Activated T-cell treated with anti-CD3 and anti-CD28 coated beads for 1 hour (primary cell): Measurements from ENCODE around the gene OR51Q1.

ENCODE experiments used
- DNase-seq: peaks from one replicate; pipeline ENCODE4 v3.0.0-alpha.2; 2020; ENCODE audit warnings: low read depth

OR51Q1 gene

GRCh38 chr11:5421811-5422210, at the start of gene OR51Q1:
Gene OR51Q1 (plus strand): TSS chr11:5422111. CDS start chr11:5422201, 90 bp downstream.
- no peak for DNase-seq

- no peak for DNase-seq
Observed at GRCh38 chr11:5380740-5381342, 41.1 kb upstream of the OR51Q1 start.

- no peak for DNase-seq
Observed at GRCh38 chr11:5383576-5383975, 38.3 kb upstream of the OR51Q1 start, which contains the start of gene OR51M1. Gene OR51M1 (plus strand): TSS chr11:5383812. CDS start chr11:5389399, 5,587 bp downstream.

GRCh38 chr11:5384335-5384734, 37.6 kb upstream of the OR51Q1 start:
- DNase-seq = no peak

DNA sequence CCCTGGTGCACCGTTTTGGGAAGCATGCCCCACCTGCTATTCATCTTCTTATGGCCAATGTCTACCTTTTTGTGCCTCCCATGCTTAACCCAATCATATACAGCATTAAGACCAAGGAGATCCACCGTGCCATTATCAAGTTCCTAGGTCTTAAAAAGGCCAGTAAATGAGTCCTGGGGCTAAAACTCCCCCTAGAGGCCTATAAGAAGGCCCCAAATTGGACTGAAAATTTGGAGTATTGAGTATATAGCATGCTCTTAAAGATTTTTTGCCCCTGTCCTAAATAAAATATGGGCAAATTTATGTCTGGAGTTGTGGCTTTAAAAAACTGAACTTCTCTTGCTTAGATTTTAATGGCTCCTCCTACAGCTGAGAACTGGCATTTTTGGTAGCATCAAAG, 31.7 kb upstream of the OR51Q1 start:
- DNase-seq = no peak

DNA sequence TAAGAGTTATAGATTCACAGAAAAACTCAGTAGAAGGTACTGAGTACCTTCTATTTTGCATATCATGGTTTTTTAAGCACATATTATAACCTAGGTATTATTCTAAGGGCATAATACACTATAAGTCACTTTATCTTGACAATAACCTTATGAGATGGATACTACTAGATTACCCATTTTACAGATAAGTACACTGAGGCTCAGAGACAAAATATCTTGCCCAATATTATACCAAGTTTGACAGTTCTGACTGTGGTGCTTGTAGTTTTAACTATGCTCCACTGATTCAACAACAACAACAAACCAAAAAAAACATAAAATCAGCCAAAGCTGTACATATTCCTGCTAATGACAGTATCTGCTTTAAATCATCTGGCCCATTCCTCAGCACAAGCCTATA, 27.8 kb upstream of the OR51Q1 start:
- no peak for DNase-seq

- DNase-seq = no peak
Observed at GRCh38 chr11:5398936-5399335, 23.0 kb upstream of the OR51Q1 start.

GRCh38 chr11:5405173-5405572, 16.7 kb upstream of the OR51Q1 start:
- DNase-seq = no peak

- DNase-seq = no peak
Observed at GRCh38 chr11:5420993-5421392, 918 bp upstream of the OR51Q1 start.

DNA sequence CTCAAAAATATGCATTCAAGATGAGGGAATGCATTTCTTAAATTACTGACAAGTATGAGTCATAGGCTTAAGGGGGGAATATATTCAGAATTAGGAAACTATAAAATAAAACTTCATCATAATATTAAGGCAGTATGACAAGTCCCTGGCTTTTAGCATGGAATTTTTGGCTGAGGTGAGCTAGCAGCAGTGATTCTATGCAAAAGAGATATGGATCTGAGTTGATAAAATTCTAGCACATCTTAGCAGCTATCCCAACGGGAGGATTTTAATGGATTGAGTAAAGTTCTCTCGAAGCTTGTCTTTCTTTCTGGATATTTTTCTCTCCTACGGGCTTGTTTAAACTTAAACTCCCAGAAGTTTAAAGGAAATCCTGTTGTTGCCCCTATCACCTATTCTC, 1.2 kb downstream of the OR51Q1 start:
- DNase-seq = no peak

DNA sequence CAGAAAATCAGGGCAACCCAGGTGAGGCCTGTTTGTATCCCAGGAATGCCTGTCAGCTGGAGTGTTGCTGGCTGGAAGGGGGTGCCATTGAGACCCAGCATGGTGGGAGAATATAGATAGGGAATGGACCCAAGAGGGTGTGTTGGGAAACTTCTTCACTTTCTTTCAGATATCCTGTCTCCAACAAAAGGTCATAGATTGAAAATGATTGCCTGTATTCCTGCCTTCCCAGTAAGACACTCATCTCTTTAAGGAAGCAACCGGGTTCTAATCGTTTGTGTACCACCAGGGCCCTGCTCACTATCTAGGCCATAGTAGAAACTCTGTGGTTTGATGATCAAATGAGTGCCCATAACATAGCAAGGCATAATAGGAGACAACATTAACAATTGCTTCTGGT, 19.5 kb downstream of the OR51Q1 start, which contains the start of gene OR51I1:
Gene OR51I1, minus strand, starts transcription at position 101 of the 400 bp plus-strand sequence. Its CDS starts 0 bp downstream, at position 101.
- no peak for DNase-seq

DNA sequence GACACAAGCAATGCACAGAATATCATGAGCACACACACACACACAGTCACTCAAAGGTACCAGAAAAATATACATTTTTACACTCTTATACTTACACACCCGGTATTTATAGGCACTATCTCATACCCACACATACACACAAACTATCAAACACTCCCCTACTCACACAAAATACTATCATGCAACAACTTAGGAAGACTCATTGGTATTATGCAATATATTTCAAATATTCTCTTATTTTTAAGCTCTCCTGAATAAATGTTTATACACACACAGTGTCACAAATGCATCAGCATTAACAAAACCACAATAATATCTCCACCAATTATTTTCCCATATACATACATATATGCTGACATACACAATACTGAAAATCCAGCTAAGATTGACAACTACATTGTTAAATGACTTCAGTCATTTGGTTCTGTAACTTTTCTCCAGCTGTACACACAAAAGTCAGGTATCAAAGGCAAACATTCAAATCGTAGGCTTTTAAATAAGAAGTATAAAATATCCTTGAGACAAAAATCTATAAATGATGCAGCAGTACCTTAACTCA, 22.0 kb downstream of the OR51Q1 start:
- no peak for DNase-seq

- DNase-seq = no peak
Observed at GRCh38 chr11:5449023-5449422, 27.1 kb downstream of the OR51Q1 start, which contains the start of gene OR51I2. Gene OR51I2 (plus strand): TSS chr11:5449323. CDS start chr11:5453489, 4,166 bp downstream.

- no peak for DNase-seq
Observed at GRCh38 chr11:5449432-5449831, 27.5 kb downstream of the OR51Q1 start.

DNA sequence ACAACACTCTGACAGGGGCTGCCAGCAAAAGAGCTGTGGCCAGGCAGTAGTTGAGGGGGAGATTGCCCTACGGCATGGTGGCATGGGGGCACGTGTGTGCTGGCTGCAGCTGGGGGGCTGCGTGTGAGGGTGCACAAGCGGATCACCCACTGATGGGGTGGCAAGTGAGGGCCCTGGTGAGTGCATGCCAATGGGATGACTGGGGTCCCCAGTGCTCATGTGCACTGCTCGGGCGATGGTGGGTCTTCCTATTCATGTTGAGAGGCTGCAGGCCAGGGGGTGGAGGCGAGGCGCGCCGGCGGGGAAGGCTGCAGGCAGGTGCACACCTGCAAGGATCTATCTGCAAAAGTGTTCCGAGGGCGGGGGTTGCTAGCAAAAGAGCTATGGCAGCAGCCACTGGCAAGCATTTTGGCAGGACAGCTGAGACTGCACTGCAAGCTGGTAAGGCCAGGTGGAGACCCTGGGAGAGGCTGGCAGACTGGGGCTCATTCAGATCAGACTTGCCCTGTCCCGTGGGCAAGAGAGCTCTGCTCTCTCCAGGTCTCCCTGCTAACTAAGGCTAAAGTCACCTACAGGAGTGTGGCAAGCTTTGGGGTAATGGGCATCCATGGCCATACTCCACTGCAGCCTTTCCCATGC, 39.2 kb downstream of the OR51Q1 start:
- DNase-seq = no peak

DNA sequence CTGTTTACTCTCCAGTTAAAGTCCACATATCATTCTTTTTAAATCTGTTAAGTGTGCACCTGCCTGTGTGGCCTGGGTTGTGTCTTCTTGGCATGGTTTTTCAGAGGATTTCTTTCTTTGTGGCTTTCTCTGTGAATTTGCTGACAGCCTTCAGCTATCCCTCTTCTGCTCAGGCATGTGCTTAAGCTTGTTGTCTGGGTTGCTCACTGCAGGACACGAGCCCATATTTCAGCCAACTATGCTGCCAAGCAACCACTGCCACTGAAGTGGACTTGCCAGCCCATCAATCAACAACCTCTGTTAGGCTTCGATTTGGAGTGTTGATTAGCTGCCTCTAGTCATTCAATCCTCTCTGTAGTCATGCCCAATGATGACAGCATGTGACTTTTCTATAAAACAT, 45.6 kb downstream of the OR51Q1 start:
- no peak for DNase-seq
